ENCODE measurements around the gene SLC7A10.

Gene SLC7A10

DNA sequence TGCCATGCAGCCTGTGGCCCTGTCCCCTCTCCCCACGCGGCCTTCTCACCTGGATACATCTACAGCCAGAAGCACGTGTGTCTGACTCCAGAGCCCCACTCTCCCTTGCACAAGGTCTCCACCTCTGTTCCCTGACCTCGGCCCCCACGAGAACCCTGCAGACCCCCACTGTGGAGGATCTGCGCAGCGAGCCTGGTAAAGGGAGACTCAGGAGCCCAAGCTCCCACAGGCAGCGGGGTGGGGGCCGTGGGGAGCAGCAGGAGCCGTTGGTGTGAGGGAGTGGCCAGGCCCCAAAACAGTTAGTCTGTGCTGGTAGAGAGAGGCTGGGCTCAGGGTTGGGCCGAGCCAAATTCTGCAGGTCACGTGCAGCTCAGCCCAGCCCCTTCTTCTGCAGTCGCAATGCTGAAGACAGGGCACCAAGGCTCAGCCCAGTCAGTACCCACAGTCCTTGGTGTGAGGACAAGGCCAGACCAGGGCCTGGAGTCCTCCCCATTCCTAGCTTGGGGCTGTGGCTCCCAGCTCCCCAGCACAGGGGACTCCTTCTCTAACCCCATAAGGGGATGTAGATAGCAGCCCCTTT is 28.7 kb upstream of the SLC7A10 start:
- DNase-seq = no peak

DNA sequence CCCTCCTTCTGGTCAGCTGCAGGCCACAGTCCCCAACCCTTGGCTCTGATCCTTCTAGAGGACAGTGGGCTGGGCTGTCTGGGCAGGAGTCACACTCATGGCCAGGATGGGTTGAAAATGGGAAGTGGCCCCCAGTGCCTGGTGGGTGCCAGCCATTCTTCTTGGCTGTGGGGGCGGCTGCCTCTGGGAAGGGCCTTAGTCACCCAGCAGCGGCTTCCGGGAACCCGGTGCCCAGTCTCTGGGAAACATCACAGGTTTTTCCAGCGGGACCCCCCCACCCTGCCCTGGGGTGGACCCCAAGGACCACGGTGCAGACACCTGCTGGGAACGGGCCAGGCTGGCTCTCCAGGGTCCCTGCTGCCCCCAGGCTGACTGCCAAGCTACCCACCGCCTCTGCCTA is 27.3 kb upstream of the SLC7A10 start:
- DNase-seq = no peak

DNA sequence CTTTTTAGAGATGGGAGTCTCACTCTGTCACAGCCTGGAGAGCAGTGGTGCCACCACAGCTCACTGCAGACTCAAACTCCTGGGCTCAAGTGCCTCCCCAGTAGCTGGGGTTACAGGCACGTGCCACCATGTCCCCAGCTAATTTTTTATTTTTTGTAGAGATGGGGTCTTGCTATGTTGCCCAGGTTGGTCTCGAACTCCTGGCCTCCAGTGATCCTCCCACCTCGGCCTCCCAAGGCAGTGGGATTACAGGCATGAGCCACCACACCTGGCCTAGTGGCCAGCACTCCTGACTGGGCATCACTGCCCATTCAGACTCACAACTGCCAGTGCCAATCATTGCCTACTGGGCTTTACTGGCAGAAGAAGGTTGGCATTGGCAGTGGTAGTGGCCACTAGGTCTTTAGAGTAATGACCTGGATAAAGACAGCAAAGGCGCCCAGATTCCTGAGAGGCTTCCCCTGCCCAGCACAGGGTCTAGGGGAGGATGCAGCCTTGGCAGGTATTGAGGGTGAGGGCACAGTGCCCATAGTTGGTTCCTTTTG is 26.8 kb upstream of the SLC7A10 start:
- no peak for DNase-seq

DNA sequence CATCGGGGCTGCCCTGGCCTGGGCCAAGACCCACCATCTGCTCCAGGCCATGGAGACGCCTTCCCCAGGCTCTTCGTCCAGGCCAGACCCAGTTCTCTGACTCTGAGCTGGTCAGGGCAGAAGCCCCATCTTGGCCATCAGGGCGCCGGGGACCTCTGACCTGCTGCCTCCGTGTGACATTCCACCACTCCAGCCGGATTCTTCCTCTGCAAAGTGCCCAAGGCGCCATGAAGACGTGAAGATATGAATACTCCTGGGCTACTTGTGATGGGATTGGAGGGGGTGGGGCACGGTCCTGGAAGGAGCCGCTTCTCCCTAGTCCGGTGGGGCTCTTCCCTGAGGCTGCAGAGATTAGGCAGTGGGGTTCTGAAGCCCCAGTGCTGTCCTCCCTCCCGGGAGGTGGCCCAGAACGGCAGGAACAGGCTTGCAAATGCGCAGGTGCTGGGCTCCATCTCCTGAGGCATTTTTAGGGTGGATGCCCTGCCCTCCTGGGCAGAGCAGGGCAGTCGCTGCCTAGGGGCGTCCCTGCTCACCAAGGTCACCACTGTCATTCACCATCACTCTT is 26.0 kb upstream of the SLC7A10 start:
- DNase-seq = no peak

DNA sequence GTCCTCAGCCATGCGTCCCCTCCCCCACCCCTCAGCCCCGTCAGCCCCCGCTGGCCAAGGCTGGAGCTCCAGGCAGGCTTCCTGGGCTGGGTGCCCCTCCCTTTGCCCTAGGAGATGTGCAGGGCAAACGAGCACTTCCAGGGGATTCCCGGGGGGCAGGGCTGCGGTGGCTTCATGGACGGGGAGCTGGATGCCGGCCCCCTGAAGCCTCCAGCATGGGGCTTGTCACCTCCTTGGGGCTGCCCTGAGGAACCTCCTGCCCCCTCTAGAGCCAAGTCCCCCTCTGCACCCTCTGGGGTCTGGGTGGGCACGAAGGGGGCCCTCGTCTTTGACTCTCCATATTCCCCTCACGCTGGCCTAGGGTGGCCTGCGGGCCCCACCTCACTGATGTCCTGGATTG is 25.4 kb upstream of the SLC7A10 start:
- DNase-seq = no peak

DNA sequence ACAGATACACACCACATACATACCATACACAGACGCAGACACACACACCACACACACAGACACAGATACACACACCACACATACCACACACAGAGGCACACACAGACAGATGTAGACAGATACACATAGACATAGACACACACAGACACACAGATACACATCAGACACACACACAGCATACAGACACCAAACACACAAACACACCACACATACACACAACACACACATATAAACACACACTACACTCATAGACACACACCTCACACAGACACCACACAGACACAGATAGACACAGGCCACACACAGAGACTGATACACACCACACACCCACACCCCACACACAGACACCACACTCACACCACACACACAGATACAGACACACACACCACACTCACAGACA is 24.9 kb upstream of the SLC7A10 start:
- DNase-seq = no peak

DNA sequence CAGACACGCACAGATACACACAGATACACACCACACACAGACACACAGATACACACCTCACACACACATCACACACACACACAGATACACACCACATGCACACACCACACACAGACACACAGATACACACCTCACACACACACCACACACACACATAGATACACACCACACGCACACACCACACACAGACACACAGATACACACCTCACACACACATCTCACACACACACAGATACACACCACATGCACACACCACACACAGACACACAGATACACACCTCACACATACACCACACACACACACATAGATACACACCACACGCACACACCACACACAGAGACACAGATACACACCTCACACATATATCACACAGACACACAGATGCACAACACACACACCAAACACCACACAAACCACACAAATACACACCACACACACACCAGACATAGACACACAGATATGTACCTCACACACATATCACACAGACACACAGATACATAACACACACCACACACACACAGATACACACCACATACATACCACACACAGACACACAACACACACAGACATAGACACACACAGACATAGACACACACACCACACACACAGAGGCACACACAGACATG is 24.2 kb upstream of the SLC7A10 start:
- DNase-seq = no peak

DNA sequence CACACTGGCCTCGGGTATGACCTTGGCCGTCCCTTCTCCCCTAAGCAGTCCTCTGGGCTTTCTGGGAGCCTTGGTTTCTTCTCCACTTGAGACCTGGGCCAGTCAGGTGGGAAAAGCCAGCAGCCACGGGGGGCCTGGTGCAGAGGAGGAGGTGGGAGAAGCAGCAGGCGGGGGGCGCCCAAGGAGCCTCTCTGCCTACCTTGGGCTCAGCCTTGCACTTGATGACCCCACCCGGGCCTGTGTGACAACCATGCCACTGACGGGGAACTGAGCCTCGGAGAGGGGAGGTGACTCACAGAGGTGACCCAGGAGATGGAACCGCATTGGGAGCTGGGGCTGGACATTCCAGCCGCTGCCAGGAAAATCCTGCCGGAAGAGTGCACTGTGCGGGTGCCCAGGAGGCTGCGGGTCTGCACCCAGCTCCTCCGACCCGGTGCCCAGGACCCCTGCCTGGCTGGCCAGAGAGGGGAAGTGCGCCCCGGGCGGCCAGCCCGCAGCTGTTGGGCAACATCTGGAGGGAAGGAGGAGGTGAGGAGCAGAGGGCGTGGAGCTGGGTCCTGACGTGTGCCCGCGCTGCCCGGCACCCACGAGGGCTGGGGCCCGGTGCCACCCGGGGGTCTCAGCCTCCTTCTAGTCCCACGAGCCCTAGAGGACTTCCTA is 23.4 kb upstream of the SLC7A10 start:
- DNase-seq = no peak

DNA sequence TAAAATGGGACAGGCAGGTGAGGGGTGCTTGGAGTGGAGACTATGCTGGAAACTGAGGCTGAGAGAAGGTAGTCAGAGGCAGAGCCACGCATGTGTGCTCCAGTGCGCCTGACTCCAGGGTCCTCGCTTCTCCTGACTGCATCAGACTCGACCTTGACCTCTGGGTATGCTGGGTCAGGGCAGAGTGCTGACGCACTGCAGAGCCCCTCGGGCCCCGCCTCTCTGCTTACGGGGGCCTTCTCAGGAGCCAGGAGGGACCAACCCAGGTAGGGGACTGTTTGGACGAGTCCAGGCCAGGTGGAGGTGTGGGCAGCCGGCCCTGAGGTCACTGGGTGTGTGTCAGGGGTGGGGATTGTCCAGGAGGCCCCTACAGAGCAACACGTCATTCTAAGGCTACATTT is 22.9 kb upstream of the SLC7A10 start:
- no peak for DNase-seq

DNA sequence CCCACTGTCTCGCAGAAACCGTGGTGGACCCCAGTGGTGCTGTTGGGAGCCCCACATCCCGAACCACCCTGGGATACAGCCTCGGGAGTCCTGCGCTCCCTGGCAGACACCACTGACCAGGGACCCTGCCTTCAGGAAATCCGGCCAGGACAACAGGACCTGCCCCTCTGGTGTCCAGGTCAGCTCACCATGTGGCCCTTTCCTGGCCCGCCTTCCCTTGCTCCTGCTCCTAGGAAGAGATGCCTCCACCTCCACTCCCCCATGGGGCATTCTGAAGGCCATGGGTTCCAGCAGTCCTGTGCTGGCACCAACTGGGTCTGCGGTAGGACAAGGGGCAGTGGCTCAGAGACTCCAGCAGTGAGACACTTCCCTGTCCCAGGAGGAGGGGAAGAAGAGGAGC is 22.5 kb upstream of the SLC7A10 start:
- DNase-seq = no peak

DNA sequence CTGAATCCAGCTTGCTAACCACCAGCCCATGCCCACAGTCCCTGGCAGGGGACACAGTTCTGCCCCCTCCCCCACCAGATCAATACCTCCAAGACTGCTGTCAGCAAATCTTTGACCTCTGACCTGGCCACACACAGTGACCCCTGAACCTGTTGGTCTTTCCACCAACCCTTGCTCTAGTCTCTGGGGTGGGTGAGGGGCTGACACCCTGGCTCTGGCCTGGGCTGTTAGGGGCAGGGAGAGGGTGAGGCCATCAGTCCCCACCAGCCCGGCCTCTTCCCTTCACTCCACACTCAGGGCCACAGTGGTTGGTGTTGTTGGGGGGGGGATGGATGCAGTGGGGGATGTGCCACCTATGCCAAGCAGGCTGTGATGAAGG is 21.8 kb upstream of the SLC7A10 start:
- DNase-seq = no peak

DNA sequence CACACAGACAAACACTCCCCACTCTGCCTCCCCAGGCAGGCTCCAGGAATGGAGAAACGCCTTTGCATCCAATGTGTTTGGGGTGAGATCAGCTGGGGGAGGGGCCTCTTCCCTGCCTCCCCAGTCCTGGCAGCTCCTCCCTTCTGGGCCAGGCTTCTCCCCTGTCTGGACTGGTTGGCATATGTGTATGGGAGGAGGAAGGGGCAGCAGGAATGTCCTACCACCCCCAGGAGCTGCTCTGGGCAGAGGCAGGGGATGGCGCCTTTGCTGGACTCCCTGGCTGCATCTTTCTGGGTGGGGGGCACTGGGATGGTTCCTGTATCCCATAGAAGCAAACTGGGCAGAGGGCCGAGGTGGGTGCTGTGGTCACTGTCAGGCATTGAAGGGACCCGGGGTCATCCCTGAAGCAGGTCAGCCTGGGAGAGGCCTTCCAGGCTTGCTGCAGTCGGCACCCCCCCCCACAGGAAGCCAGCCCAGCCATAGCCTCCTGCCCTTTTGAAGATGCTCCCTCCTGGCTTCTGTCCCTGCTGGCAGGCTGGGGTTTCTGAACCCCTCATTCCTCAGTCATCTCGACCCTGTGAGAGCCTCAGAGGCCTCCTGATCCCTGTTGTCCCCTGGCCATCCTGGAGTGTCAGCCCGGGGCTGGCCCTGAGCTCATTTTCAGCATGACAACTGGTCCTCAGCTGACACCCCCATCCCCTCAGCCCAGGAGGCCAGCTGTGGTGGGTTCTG is 21.2 kb upstream of the SLC7A10 start:
- no peak for DNase-seq

DNA sequence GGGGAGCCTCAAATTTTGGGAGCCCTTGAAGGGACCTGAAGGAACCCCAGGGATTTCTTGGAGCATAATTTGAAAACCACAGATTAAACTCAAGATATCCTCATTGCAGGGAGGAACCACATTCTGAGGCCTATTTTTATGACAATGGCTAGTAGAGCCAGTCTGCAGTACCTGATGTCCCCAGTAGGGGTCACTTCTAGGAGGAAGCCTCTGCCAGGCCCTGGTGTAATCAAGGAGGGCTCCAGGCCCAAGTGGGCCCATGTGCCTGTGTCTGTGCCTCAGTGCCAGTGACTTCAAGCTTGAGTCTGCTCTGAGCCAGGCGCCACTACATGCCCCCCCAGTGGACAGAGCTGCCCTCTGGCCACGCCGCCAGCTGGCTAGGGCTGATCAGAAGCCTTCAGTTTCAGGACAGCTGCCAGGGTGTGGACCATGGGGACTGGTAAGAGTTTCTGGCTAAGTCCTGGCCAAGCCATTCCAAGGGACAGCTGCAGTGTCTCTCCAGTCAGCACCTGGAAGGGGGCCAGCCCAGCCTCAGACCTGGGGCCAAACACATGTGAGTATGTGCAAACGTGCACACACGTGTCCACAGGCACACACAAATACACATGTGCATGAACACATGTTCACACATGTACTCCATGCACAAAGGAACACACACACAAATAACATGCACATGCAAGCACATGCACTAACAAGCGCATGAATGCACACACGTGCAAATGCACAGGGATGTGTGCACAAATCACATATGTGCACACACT is 20.5 kb upstream of the SLC7A10 start:
- DNase-seq = no peak

DNA sequence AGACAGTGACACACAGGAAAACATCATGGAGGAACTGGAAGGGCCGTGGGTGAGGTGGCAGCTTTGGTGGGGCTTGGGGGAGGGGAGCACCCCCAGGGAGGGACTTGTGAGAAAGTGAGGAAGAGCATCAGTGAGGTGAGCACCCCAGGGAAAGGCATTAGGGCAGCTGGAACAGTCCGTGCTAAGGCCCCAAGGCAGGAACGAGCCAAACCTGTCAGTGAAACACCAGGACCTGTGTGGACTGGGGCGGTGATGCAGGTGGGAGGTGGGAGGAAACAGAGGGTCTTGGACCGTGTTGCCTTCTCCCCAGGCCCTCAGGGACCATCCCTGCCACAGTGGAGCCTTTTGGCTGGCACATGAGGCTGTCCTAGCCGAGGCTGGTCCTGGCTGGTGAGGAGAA is 17.3 kb upstream of the SLC7A10 start:
- DNase-seq = no peak

DNA sequence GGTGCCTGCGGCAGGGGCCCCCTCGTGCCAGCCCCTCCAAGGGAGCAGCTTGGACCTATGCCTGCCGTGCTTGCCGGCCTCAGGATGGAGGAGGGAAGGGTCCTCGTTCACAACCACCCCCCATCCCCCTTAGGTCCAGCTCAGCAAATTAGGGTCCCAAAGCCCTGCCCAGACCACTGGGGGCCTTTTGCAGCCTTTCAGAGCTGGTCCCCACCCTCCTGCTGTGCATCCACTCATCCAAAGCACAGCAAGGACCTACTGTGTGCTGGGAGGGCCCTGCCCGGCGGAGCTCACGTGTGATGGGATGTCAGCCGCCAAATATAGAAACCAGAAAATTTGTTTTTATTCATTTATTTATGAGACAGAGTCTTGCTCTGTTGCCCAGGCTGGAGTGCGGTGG is 16.5 kb upstream of the SLC7A10 start:
- DNase-seq = no peak

DNA sequence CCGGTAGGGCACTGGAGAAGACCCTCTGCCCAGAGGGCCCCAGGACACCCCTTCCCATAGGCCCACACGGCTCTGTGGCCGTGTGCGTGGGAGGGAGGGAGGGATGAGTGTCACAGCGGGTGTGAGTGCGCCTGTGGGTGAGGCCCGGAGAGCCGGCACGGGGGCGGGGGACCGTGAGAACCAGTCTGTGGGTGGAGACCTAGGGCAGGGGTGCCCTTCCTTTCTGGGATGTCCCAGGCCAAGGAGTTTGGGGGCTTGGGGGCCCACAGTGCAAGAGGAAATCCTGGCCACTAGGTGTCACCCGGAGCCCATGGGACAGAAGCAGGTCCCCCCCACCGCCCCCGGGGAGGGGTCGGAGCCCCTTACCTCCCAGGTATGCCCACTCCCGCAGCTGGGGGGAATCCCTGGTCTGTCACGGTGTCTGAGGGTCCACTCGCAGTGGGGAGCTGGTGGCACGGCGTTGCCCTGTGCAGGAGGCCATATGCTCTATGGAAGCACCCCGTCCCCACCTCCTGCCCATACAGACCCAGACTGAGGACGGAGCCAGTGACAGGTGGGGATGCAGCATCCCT is 16.0 kb upstream of the SLC7A10 start:
- no peak for DNase-seq

DNA sequence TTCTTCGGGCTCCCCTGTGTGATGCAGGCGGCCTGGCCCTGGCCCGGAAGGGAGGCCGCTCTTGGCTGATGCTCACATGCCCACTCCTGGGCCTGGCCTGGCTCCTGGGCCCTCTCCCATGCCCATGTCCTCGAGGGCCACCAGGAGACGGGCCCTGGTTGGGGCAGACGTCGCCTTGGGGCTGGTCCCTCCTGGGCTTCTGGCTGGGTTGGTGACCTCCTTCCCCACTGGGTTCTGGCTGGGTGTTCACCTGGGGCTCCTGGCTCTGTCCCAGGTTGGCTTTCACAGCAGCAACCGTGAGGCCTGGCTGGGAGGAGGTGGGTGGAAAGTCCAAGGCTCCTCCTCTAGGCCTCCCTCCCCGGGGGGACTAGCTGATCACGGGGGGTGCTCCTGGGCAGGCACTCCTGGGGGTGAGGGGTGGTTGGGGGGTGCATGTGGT is 15.5 kb upstream of the SLC7A10 start:
- no peak for DNase-seq

DNA sequence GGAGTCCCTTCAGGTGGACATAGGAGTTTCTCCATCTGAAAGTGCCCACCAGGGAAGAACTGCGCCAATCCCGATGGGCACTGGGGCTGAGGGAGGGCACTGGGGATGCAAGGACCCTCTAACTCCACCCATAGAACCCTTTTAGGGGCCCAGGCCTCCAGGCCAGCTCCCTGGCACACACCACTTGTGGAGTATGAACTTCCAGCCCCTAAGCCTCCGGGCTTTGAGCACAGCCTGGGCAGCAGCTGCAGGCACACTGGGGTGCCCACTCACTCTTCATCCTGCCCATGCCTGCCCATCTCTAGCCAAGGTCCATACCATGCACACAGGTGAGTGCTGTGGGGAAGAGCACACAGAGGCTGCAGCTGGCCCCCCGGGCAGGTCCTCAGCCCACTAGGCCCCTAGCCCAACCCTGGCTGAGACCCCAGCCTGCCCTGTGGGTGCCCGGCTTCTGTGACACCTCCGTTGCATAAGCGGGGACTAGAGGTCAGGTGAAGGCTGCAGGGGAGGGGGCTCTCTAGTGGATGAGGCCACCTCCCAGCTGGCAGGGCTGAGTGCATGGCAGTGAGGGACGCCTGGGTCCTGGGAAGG is 14.6 kb upstream of the SLC7A10 start:
- no peak for DNase-seq

DNA sequence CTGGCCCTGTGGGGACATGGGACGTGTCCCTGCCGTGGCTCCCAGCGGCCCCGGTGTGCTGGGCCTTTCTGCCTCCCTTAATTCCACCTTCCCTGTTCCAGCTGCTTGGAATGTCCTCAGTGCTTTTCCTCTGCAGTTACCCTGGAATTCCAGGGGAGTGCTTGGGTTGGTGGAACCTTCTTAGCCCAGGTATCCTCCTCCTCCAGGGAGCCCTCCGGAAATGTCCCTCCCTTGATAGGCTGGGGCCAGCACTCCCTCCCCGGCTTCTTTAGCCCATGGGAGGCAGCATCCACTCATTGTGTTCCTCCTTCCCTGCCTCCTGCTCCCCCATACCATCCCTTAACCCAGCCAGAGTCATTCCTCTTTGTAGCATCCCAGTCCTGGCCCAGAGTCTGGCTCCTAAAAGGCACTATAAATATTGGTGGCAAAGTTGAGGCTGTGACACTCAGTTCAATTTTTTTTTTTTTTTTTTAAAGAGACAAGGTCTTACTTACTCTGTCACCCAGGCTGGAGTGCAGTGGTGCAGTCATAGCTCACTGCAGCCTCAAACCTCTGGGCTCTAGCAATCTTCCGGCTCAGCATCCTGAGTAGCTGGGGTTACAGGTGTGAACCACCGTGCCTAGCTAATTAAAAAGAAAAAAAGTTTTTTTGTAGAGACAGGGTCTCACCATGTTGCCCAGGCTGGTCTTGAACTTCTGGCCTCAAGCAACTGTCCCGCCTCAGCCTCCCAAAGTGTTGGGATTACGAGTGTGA is 13.7 kb upstream of the SLC7A10 start:
- DNase-seq = no peak

DNA sequence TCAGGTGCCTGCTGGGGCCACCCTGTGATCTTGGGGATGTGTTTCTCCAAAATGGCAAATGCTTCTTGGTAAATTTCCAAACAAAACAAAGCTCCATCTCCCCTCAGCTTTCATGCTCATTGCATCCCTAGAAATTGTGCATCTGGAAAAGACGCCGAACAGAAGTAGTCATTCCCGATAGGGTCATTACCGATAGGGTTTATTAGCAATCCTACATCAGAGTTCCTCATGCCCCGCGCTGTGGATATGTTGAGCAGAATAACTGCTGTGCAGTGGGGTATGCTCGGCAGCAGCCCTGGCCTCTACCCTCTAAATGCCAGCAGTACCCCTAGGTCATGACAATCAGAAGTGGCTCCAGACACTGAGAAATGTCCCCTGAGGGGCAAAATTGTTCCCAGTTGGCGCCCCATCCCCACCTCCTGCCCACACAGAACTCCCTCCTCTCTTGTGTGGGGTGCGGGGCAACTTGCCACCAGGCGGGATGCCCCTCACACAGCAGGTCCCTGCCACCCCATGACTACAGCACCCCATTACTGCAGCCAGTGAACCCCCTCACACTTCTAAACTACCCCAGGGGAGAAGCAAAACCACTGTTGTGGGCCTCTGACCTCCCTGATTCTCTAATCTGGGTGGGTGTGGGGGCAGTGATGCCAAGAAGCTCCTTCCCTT is 13.0 kb upstream of the SLC7A10 start:
- DNase-seq = no peak
